HepG2 (cell line): Measurements from ENCODE around the gene IQCC. TPM values are rescaled to one million over a fixed set of nuclear protein-coding genes. Genes with fewer than 3 reads are reported as not detected.

Experiments used
- ARHGAP35 ChIP-seq: sonication (generic); formaldehyde crosslinking; IDR thresholded peaks from 2 replicates; pipeline ENCODE4 v1.9.0; 2022; ENCODE audit warnings: mild to moderate bottlenecking, inconsistent platforms, moderate library complexity, missing genetic modification reagents, borderline replicate concordance
- CBX5 ChIP-seq: sonication (generic); formaldehyde crosslinking; IDR thresholded peaks from 2 replicates; pipeline ENCODE4 v1.4.0; 2020; ENCODE audit warnings: missing genetic modification reagents, borderline replicate concordance
- CENPT ChIP-seq: sonication (generic); formaldehyde crosslinking; IDR thresholded peaks from 2 replicates; pipeline ENCODE4 v1.8.0; 2022; ENCODE audit warnings: low read depth, mild to moderate bottlenecking, moderate library complexity, missing genetic modification reagents
- ERF ChIP-seq: IDR thresholded peaks from 2 replicates; pipeline ENCODE4 v1.6.1; 2018; ENCODE audit warnings: missing biosample characterization, missing genetic modification reagents
- HMG20A ChIP-seq: IDR thresholded peaks from 2 replicates; pipeline ENCODE4 v1.6.1; 2016; ENCODE audit warnings: borderline replicate concordance
- HNRNPL ChIP-seq: fragments of 200-400 bp; formaldehyde crosslinking; IDR thresholded peaks from 2 replicates; pipeline ENCODE4 v1.6.1; 2017; ENCODE audit warnings: mild to moderate bottlenecking, low read depth, low read length
- JUN ChIP-seq: sonication (generic); formaldehyde crosslinking; IDR thresholded peaks from 2 replicates; pipeline ENCODE4 v1.4.0; 2020; ENCODE audit warnings: mild to moderate bottlenecking, missing genetic modification reagents
- MTA3 ChIP-seq: sonication (generic); formaldehyde crosslinking; IDR thresholded peaks from 2 replicates; pipeline ENCODE4 v1.4.0; 2020; ENCODE audit warnings: missing genetic modification reagents
- NKX3-1 ChIP-seq: sonication (generic); formaldehyde crosslinking; IDR thresholded peaks from 2 replicates; pipeline ENCODE4 v1.5.0; 2020; ENCODE audit warnings: missing genetic modification reagents
- PHF5A ChIP-seq: IDR thresholded peaks from one replicate; pipeline ENCODE4 v1.6.1; 2018; ENCODE audit warnings: low read depth, missing genetic modification reagents; ENCODE audit not compliant: unreplicated experiment
- RBAK ChIP-seq: sonication (generic); formaldehyde crosslinking; IDR thresholded peaks from 2 replicates; pipeline ENCODE4 v1.5.1; 2020; ENCODE audit warnings: mild to moderate bottlenecking, missing genetic modification reagents
- SIN3A ChIP-seq: IDR thresholded peaks from 2 replicates; pipeline ENCODE4 v1.6.1; 2011; ENCODE audit warnings: low read depth, mild to moderate bottlenecking, control low read depth, low read length, borderline replicate concordance
- SP2 ChIP-seq: sonication (generic); formaldehyde crosslinking; IDR thresholded peaks from 2 replicates; pipeline ENCODE4 v1.5.1; 2020; ENCODE audit warnings: mild to moderate bottlenecking, missing genetic modification reagents
- TP53 ChIP-seq: sonication (generic); formaldehyde crosslinking; conservative IDR thresholded peaks from 2 replicates; pipeline ENCODE4 v1.4.0; 2020; ENCODE audit warnings: missing genetic modification reagents
- ZBTB20 ChIP-seq: sonication (generic); formaldehyde crosslinking; IDR thresholded peaks from 2 replicates; pipeline ENCODE4 v1.8.1; 2023; ENCODE audit warnings: missing genetic modification reagents, low read depth, mild to moderate bottlenecking, borderline replicate concordance
- ZNF207 ChIP-seq: fragments of 450-650 bp; IDR thresholded peaks from 2 replicates; pipeline ENCODE4 v1.6.1; 2016; ENCODE audit warnings: antibody characterized with exemption, borderline replicate concordance
- ZNF253 ChIP-seq: sonication (generic); formaldehyde crosslinking; IDR thresholded peaks from 2 replicates; pipeline ENCODE4 v1.8.0; 2022; ENCODE audit warnings: mild to moderate bottlenecking, missing genetic modification reagents, borderline replicate concordance
- ZNF274 ChIP-seq: sonication (generic); formaldehyde crosslinking; IDR thresholded peaks from 2 replicates; pipeline ENCODE4 v1.5.1; 2020; ENCODE audit warnings: mild to moderate bottlenecking, missing genetic modification reagents
- ZNF317 ChIP-seq: sonication (generic); formaldehyde crosslinking; IDR thresholded peaks from 2 replicates; pipeline ENCODE4 v1.5.0; 2020; ENCODE audit warnings: mild to moderate bottlenecking, missing genetic modification reagents
- ZNF510 ChIP-seq: sonication (generic); formaldehyde crosslinking; IDR thresholded peaks from 2 replicates; pipeline ENCODE4 v1.4.0; 2020; ENCODE audit warnings: low read depth, mild to moderate bottlenecking, missing genetic modification reagents
- ZNF564 ChIP-seq: sonication (generic); formaldehyde crosslinking; IDR thresholded peaks from 2 replicates; pipeline ENCODE4 v1.8.1; 2023; ENCODE audit warnings: mild to moderate bottlenecking, missing genetic modification reagents
- ZNF75D ChIP-seq: sonication (generic); formaldehyde crosslinking; IDR thresholded peaks from 2 replicates; pipeline ENCODE4 v1.8.1; 2023; ENCODE audit warnings: missing genetic modification reagents, mild to moderate bottlenecking, borderline replicate concordance
- ZNF790 ChIP-seq: sonication (generic); formaldehyde crosslinking; IDR thresholded peaks from 2 replicates; pipeline ENCODE4 v1.8.0; 2022; ENCODE audit warnings: missing genetic modification reagents, mild to moderate bottlenecking, borderline replicate concordance
- polyA plus RNA-seq, 8 experiments: library from polyadenylated mRNA; depleted of rRNA in 3 of 8; stranded (reverse) in 7 of 8; unstranded in 1 of 8; fragments of >200 nt; fragmentation: Illumina TruSeq in 4 of 8; extraction: Trizol in 4 of 8; gene quantifications; 2 replicates each; pipeline versions ENCODE4 v1.2.1 to v1.2.3, GENCODE V29; 2011 to 2016; ENCODE audit warnings: low read depth in 4 of 8, missing spikeins in 1 of 8, mixed read lengths in 1 of 8; ENCODE audit not compliant: insufficient read depth in 1 of 8
- total RNA-seq, 5 experiments: library from RNA; depleted of rRNA; stranded (reverse); fragments of >200 nt; fragmentation: Illumina TruSeq; extraction: Trizol; gene quantifications; 2 replicates each; pipeline ENCODE4 v1.2.3, GENCODE V29; 2016; ENCODE audit warnings: low read depth in 1 of 5
- TF ChIP-seq, protein P1 (sequence below), 2 experiments: sonication (generic) in 1 of 2; formaldehyde crosslinking in 1 of 2; IDR thresholded peaks; 2 replicates each; pipeline versions ENCODE4 v1.4.0 to v1.6.1; 2016 to 2020; ENCODE audit warnings: borderline replicate concordance in 1 of 2, low read depth in 1 of 2, mild to moderate bottlenecking in 1 of 2, missing genetic modification reagents in 1 of 2
- TF ChIP-seq, protein P2 (sequence below): sonication (generic); formaldehyde crosslinking; IDR thresholded peaks from 2 replicates; pipeline ENCODE4 v1.4.0; 2020; ENCODE audit warnings: mild to moderate bottlenecking, missing genetic modification reagents
- TF ChIP-seq, protein P3 (sequence below): conservative IDR thresholded peaks from 2 replicates; pipeline ENCODE4 v1.6.1; 2018; ENCODE audit warnings: missing genetic modification reagents

IQCC gene
- total and polyA plus RNA-seq, 2 of the 13 experiments (the other 11 are each of a cell fraction or from before 2014, with no cell fraction given), result 1.7 to 3.0 TPM

GRCh38 chr1:32178380-32179192, 26.9 kb upstream of the IQCC start (continued):
- TF ChIP-seq ZNF207 (no peak), ZNF317 (CRISPR knock-in tag) (no peak), SIN3A (0 out of 2 replicates have a peak, but pooled peaks have one; percentile 9), TP53 (no peak), HMG20A (CRISPR knock-in tag) (peak; percentile 54; the same call in 1 of the 2 replicates), ARHGAP35 (no peak), ZNF790 (CRISPR knock-in tag) (no peak), ZNF274 (CRISPR knock-in tag) (no peak; the same call in 1 of the 2 replicates), ZBTB20 (CRISPR knock-in tag) (no peak), ZNF510 (CRISPR knock-in tag) (no peak), PHF5A (CRISPR knock-in tag) (no peak), ZNF253 (no peak), JUN (CRISPR knock-in tag) (no peak; the same call in 1 of the 2 replicates), CENPT (no peak), ZNF564 (CRISPR knock-in tag) (no peak), HNRNPL (no peak), CBX5 (no peak), RBAK (no peak), MTA3 (CRISPR knock-in tag) (no peak), SP2 (CRISPR knock-in tag) (no peak), NKX3-1 (CRISPR knock-in tag) (no peak), ZNF75D (CRISPR knock-in tag) (no peak), ERF (no peak)
- TF ChIP-seq, protein P1, sequence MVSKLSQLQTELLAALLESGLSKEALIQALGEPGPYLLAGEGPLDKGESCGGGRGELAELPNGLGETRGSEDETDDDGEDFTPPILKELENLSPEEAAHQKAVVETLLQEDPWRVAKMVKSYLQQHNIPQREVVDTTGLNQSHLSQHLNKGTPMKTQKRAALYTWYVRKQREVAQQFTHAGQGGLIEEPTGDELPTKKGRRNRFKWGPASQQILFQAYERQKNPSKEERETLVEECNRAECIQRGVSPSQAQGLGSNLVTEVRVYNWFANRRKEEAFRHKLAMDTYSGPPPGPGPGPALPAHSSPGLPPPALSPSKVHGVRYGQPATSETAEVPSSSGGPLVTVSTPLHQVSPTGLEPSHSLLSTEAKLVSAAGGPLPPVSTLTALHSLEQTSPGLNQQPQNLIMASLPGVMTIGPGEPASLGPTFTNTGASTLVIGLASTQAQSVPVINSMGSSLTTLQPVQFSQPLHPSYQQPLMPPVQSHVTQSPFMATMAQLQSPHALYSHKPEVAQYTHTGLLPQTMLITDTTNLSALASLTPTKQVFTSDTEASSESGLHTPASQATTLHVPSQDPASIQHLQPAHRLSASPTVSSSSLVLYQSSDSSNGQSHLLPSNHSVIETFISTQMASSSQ (IDR thresholded peaks at IDR 0.05; ENCODE audit: low read depth), result no peak
- TF ChIP-seq, protein P1 (CRISPR knock-in tag; IDR thresholded peaks at IDR 0.05; ENCODE audit: borderline replicate concordance), result no peak
- TF ChIP-seq, protein P2, sequence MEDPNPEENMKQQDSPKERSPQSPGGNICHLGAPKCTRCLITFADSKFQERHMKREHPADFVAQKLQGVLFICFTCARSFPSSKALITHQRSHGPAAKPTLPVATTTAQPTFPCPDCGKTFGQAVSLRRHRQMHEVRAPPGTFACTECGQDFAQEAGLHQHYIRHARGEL (CRISPR knock-in tag), result no peak
- TF ChIP-seq, protein P3, sequence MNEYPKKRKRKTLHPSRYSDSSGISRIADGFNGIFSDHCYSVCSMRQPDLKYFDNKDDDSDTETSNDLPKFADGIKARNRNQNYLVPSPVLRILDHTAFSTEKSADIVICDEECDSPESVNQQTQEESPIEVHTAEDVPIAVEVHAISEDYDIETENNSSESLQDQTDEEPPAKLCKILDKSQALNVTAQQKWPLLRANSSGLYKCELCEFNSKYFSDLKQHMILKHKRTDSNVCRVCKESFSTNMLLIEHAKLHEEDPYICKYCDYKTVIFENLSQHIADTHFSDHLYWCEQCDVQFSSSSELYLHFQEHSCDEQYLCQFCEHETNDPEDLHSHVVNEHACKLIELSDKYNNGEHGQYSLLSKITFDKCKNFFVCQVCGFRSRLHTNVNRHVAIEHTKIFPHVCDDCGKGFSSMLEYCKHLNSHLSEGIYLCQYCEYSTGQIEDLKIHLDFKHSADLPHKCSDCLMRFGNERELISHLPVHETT (CRISPR knock-in tag), result no peak
